ENCODE data around the gene EHD4.
A peak's percentile ranks its signal among the peaks of the same experiment; 100 is the strongest.

The EHD4 gene

DNA sequence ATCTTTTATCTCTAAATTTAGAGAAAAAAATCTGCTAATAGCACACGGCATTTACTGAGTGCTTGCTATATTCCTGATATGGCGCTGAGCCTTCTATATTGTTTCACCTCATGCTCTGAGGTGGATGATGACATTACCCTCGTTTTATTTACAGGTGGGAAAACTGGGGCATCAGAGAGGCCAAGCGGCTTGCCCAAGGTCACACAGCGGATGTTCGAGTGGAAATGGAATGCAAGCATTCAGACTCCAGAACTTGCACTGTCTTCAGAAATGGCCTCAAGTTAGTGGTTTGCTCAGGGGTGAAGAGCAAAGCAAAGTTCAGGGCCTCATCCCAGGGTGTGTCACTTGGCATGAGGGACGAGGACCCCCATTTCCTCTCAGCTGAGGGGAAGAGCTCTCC is 17.3 kb downstream of the EHD4 start:
- no peak for DNase-seq

DNA sequence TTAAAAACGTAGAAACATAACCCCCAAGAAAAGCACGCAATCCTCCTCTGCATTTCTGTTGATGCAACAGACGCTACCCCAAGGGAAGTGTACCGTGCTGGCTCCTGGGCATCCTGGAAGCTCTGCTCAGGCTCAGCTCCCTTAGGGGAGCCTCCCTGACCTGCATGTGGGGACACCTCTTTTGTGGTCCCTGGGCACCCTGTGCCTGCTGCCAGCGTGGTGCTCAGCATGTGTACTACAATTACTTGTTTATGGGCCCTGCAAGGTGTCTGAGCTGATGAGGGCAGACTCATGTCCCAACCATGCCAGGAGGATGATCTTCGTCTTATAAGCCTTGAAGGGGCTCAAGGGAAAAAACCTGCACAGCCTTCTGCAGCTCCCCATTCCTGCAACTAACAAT is 18.3 kb downstream of the EHD4 start:
- DNase-seq: no peak

DNA sequence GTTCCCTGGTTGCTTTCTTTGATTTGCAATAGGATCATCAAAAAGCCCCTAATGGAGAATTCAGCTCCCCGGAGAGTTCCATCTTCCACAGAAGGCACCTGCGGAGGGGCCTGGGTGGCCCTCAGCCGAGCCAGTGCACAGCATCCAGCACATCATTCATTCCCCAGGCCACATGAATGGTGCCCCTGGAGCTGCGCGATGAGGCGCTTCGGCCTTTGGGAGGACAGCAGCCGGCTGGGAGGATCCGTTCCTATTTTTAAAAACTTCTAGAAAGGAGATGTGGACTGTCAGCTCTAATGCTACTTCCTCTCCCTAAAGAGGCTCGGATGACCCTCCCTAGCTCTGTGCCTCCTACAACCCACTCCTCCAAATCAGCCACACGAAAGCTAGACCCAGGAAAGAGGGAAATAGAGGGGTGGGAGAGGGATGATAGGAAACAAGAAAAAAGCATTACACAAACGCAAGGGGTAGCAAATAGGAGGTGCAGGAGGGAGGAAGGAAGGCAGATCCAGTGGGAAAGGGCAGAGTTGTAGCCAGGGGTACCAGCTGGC is 20.3 kb downstream of the EHD4 start:
- DNase-seq: no peak

DNA sequence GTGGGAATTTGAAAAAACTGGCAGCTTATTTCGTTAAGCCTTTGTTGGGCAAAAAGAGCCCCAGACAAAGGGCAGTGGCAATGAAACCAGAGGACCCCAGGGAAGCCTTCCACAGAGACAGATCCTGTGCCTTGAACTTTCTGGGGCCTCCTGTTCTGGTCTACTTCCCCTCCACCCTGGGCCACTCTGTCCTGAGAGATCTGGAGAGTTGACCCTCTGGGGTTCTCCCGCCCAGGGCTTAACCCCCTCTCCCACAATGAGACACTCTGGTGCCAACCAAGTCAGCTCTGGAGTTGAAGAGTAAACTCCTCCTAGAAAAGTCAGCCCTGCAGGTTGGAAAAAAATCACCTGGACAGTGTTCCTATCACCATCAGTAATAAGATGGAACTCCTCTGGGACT is 20.8 kb downstream of the EHD4 start:
- no peak for DNase-seq

DNA sequence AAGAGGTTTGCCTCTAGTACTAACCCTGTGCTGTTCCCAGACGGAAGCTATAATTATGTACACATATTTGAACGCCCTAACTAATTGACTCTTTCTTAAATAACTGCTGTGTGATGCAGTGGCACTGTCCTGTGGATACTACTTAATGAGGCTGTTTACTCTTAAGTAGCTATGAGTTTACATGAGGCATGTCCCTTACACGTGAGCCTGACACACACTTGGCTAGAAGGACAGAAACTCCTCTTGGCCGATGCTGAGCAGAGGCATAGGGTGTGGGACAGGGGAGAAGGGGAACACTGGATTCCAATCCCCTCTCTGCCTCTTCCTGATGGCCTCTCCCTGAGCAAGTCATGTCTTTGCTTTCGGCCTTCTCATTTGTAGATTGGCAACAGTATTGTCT is 21.9 kb downstream of the EHD4 start:
- DNase-seq: no peak

DNA sequence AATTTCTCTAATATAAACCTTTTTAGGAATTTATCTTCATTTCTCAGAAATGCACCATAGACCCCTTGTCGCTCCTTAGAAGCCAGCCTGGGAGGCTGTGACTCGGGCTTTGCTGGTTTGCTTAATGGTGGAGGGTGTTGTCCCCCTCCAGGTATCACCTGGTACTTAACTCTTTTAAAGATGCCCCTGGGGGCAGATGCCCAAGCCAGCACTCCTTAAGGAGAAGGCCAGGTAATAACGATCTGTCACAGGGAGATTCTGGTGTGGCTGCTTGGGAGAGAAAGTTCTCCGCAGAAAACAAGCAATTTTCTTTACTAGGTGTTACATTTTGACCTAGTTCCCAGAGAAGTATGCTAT is 22.3 kb downstream of the EHD4 start:
- no peak for DNase-seq

DNA sequence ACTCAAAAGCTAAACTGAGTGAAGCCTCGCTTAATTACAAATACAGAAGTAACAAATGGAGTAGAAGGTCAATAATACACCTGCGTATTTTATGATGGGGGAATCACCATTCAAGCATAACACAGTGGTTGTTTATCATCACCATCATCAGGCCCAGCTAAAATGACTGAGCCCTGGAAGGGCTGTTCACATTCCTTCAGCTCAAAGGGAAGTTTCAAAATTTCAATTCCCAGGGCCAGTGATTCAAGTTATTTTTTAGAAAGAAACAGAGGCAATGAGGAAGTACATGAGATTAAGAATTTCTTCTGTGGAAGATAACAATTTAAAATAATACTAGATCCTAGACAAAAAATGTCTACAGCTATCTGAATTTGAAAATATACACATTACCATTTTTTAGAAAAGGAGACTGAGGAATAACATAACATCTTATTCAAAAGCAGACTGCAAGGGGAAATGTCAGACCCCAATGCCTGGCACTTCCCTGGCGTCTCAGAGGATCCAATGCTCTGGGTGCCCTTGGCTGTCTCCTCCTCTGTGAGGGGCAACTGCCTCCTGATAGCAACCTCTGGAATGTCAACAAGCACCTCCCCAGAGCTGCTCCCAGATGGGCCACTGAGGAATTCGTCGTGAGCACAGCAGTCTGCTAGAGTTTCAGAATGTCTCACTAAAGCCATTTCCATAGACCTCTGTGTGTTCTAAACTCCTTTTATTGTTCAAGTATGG is 22.8 kb downstream of the EHD4 start:
- DNase-seq: no peak

DNA sequence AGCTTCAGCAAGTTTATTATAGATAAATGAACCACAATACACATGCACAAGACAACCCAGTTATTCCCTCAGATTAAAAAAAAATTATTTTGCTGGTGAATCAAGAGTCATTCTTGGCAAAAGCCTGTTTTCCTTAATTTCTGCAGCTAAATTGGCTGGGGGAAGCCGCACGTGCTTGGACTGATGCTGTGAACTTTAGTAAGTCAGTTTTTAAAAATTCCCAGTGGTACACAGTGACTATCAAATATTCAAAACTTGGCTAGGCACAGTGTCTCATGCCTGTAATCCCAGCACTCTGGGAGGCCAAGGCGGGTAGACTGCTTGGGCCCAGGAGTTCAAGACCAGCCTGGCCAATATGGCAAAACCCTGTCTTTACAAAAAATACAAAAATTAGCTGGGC is 23.9 kb downstream of the EHD4 start:
- no peak for DNase-seq

DNA sequence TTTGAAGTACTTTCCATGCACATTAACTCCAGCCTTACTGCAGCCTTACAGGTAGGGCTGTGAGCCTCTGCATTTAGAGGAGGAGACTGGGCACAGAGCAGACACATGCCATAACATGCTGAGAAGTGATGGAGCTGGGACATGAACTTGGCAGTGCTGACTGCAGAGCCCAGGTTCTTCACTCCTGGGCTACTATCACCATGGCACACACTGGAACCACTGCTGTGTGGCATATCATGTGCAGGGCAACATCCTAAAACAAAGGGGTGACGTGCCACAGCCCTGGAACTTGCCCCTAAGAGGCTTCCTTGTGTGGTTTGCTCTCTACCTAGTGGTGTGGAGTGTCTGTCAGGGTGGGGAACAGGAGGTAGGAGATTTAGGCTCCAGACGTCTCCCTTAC is 25.4 kb downstream of the EHD4 start:
- no peak for DNase-seq

DNA sequence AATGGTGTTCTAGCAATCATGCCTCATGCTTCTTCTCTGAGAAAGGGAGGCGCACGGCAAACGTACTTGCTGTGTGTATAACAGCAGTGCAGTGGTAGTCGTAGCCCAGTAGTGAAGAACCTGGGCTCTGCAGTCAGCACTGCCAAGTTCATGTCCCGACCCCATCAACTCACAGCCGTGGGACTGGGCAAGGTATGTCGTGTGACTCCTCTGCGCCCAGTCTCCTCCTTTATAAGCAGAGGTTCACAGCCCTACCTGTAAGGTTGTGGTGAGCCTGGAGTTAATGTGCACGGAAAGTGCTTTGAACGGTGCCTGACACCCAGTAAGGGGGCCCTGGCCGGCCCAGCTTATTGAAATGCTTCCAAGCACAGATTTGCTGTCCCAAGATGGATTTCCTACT is 26.6 kb downstream of the EHD4 start:
- DNase-seq: no peak

DNA sequence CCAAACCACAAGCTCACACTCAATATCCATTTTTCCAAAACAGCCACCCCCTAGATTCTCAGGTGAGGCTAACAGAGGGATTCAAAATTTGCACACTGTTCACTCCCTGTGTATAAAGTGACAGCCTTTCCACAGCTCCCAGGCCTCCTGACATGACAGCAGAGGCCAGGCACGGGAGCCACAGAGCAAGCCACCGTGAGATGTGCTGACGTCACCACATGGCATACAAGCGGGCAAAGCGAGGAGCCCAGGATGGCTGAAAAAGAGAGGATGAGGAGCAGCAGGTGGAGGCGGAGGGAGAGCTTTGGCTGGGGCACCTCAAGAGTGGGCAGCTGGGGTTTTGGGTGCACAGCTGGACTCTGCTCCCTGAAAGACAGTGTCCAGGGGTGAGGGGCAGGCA is 27.1 kb downstream of the EHD4 start:
- DNase-seq: no peak

DNA sequence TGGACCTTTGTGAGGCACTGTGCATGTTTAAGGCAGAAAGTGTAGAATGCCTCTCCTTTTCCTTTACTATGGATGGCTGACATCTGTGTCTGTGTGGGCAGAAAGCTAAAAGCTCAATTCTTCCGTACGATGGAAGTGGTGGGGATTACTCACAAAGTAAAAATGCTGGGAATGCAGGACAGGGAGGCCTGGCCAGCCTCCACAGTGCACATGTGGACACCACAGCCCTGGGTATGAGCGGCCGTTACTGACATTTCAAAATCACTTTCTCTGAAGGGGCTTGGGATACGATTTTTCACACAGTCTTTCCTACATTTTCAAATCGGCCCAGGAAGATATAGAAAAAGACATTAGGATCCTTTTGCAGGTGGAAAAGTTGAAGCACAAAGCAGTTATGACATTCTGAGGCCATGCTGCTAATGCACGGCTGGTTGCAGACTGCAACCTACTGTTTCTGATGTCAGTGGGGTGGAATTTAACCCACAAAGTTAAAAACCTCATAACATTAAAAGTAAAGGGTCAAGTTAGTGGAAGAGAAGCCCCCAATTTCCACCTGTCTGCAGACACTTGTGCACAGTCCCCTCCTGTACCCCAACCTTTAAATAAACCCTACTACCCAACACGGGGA is 27.9 kb downstream of the EHD4 start:
- DNase-seq: peak; percentile 56 to 83

DNA sequence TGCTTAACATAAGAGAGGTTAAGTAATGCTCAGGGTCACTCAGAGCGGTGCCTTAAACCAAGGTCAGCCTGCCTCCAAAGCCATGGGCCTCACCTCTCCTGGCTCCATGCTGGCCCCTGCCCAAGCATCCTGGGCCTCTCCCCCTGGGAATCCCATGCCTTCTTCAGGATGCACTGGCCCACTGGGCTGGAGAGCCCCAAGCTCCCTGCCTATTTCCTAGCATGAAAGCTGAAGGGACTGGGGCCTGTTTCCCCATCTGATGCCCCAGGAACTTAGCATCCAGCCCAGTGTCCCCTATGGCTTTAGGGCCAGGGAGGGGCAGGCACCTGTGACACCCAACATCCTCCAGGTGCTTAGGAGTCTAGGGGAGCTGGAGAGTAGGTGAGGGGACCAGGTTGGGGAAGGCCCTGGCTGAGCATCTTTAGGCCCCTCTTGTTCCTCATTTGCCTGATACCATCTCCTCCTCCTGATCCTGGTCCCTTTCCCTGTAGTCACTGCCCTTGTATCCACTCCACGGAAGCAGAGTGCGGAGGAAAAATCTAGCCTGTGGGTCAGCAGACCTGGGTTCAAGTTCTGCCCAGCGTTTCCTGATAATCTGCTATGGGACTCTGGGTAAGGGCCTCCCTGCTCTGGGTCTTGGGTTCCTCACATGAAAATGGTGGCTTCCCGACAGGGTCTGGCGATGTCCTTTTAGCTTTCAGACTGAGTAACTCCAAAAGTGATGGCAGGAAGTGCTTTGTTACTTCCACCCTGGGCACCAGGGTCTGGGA is 28.6 kb downstream of the EHD4 start:
- no peak for DNase-seq

DNA sequence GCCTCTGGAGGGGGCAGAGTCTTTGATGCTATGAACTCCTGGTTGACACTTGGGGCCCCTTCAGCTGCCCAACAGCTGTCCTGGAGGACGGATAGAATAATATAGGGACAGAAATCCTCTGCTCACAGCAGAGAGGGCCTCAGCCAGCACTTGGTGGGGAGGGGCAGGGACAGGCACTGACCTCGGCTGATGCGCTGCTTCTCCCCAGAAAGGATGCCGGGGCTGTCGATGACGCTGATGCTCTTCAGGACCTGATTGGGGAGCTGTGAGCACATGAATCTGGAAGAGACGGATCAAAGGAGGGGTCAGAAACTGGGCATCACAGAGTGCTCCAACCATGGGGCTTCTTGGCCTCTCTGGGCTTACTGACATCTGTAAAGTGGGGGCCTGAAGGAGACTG is 29.5 kb downstream of the EHD4 start:
- no peak for DNase-seq

DNA sequence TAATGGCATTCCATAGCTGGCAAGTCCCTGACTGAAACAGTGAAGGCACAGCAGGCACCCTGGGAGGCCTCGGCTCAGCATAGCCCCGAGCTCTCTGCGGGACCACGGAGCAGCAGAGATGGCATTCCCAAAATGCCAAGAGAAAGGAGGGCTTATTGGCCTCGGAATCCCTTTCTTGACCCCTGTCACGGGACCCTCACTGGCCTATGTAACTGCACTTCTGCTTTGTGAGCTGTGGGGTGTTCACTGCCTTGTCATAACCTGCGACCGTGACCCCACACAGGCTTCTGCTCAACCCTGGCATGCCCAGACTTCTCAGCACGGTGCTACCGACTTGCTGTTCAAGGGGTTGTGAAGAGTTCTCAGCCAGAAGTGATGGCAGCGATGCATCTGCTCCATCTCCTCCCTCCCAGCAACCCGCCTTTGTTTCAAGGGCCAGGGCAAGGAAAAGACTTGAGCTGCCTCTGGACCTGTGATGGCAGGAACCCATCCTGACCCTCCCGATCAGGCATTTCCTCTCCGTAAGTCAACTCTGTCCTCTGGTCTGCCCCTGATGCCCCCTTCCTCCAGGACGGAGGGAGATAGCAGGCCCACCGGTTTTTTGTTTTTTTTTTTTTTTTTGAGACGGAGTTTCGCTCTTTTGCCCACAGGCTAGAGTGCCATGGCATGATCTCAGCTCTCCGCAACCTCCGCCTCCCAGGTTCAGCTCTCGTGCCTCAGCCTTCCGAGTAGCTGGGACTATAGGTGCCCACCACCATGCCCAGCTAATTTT is 30.5 kb downstream of the EHD4 start:
- DNase-seq: no peak

DNA sequence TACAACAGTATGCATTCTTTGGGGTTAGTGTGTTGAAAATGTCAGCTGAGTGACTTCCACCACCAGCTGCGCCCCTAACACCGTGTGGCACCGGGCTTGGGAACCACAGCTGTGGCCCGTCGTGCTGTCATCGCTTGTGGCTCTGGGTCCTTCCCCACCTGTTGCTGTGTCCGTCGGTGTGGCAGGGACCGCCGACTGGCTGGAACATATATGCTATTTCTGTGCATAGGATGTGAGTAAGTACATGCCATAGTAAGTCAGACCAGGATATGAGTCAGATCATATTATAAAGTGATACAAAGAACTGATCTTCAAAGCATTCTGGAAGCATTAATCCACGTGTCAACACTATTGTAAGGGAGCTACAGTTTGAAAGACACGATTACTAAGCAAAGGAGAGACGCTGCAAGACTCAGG is 31.9 kb downstream of the EHD4 start:
- peak; percentile 41 to 85 for DNase-seq

DNA sequence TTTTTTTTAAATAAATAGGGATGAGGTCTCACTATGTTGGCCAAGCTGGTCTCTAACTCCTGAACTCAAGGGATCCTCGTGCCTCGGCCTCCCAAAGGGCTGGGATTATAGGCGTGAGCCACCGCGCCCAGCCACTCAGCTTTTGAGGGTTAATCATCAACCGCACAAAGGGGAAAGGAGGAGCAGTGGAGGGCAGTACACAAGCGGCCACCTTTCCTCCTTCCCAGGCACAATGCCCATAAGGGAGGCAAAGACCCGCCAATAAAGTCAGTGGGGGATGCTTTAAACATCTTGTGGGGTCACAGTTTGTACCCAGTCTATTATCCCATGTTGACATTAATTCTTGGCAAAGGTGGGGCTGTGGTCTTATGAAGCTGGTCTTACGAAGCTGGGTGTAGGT is 32.4 kb downstream of the EHD4 start:
- no peak for DNase-seq

DNA sequence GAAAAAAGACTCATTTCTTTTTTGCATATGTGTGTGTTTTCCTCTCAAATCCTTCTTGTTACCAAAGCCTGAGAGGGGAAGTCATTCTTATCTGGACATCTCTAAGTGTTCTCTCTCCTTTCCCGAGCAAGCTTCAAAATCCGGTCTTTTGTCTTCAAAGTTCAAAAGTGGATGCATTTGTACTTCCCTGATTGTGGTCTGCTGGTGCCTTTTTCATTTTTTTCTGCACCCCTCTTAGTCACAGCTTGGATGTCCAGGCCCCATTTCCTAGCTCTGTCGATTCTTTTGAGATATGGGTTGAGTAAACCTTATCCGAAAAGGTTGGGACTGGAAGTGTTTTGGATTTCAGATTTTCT is 34.8 kb downstream of the EHD4 start:
- DNase-seq: no peak

DNA sequence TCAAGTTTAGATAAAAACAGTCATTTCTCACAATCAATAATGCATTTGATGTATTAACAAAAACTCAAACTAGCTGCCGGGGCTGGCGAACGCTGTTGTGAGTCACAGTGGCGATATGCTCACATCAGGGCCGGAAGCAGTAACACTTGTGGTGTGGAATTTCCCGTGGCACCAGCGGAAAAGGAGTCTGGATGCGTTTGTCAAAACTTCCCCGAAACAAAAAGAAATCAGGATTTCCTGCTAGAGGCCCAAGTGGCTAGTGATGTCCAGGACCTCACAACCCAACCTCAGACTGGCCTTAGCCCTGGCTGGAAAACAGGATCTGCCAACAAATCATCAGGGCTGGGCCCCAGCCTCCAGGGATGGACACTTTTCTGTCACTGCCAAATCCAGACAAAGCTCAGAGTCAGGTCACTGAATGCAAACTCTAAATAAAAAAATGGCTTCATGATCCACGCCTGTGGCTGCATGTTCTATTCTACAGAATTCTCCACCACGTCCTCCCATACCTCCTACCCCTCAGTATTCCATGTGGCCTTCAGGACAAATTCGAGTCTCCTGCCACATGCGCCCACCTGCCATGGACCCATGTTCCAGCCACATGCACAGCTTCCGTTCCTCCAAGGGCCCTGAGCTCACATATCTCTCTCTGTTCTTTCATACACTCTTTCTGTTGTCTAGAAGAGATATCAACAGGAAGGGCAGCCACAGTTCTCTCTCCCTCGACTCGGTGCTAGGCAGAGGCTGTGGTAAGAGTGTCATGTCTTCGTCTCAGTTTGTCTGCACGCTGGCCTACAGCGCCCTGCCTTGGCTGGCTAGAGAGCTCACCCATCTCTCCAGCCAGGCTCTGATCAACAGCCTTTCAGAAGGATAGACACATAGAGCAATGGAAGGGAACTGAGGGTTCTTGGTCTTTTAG is 35.4 kb downstream of the EHD4 start:
- peak in 1 of 2 experiments; percentile 50 for DNase-seq

DNA sequence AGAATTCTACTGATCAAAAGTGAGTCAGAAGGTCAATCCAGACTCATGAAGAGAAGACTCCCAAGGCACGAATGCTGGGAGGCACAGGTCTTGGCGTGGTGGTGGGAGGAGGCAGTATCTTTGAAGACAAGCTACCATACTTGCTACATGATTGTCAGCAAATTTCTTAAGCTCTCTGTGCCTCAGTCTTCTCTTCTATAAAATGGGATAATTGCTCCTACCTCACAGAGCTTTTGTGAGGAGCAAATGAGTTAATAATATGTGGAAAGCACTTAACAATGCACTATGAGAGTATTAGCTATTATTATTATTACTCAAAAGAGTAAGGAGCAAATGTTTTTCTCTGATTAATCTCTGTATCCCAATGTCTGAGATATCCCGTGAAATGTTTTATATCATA is 36.2 kb downstream of the EHD4 start:
- no peak for DNase-seq

DNA sequence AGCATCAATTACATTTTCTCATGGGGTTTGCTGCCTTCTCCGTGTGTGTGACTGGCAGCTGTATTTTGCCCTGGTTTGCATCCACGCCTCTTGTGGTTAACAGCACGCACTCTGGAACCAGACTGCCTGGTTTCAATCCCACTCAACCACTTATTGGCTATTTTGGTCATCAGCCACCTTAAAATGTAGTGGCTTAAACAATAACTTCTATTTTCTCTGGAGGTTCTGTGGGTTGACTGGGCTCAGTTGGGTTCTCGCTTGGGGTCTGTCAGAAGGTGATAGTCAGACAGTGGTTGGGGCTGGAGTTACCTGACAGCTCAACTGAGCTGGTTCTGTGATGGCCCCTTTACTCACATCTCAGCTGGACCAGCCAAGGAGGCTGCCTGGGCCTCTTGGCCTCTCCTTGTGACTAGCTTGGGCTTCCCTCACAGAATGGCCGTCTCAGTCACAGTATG is 36.8 kb downstream of the EHD4 start:
- DNase-seq: no peak

DNA sequence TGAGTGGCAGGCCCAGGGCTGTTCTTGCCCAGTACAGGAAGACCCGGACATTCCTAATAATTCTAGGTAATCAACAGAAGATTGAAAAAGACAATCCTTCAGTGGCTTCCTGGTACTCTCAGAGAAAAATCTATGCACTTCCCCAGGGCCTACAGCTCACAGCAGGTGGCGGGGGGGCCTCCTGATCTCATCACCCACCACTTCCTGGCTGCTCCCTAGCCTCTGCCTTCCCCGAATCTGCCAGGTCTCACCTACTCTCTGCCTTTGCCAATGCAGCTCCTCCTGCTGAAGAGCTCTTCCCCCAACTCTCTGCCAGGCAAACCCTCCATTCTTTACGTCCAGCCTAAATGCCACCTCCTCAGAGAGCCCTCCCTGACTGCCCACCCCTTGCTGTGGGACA is 37.5 kb downstream of the EHD4 start:
- peak in 1 of 2 experiments; percentile 65 for DNase-seq

Data from SW 1271 (cell line).